ENCODE results near the gene CYFIP2.

Gene CYFIP2

DNA sequence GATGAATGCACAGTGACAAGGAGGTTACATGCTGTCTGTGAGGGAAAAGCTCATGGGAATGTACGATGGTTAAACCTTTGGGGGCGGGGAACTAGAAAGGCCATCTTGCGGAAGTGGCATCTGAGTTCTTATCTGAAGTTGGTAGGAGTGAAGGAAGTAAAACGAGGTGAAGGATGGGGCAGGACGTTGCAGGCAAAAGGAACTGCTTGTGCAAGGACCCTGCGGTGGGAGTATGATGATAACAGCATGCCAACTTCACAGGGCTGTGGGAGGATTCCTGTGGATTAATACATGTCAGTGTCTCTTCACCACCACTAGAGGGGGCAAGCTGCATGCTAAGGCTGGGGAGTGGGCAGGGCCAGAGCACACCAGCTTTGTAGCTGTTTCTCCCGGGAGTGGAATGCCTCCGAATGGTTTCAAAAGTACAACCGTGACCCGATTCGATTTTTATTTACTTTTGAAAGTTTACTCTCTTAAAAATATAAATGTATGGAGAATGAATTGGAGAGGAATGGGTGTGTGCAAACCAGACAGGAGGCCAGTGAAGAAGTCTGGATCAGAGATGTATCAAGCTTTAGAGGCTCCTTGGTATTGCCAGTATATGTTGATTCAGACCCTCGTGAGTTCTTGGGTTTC, 62.5 kb downstream of the CYFIP2 start:
- DNase-seq: peak; percentile 91

DNA sequence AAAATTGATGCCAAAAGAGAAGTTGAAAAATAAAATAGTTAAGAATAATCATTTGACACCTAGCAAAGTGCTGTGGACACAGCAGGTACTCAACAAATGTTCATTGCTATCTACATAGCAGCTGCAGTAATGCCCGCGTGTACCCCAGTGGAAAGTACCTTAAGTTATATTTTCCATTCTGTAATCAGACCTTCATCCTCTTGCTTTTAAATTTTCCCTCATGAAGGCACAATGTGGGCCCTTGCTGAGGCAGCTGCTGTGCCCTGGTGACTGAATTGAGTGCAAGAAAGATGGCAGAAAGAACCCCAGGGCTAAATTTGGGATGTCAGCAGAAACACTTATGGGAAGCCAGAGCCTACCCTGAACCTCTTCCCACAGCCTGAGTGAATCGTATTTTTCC, 65.9 kb downstream of the CYFIP2 start:
- DNase-seq: no peak

DNA sequence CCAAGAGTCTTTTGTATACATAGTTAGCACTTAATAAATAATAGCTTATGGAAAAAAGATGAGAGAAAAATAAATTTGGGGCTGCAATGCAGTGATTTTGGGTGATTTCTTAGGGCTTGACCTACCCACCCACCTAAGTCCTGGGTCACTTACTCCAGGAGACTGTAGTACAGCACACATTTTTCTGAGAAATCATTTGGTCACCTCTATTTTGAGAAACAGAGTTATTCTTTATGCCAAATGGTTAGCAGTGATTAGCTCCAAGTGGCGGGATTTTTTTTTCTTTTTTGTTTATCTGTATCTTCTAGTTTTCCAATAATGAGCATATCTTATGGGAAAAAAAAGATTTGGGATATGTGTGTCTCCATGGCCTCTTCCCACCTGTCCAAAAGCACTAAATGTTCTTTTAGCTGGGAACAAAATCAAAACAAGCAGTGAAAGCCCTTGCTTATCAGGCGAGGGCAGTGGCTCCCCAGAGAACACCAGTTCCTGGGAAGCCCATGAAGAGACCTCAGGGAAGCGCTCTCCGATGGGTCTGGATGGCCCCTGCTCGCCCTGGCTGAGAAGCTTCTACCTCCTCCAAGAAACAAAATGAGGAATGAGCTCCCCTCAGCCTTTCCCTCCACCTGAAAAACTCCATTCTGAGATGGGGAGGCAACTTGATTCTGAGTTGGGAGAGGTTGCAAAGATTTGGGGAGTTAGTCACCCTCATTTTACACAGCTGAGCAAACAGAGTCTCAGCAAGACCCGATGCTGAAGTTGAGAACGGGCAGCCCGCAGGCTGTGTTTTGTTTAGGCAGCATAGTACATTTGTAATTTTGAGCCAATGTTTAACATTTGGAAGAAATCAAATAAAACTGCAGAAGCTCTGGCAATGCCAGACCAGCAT, 69.9 kb downstream of the CYFIP2 start:
- DNase-seq: no peak

DNA sequence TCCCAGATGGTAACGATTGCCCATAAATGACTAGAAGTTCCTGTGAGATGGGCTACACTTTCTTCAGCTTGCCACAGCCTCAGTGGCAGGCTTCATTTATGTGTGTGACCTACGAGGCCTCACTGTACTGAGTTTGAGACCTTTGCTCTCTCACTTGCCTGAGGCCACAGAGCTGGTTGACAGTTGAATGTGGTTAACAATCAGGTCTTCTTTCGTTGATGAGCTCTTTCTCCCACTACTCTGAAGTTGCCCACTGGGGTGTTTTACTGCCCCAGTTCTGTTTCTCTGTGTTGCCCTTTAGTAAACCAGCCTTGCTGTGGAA, 70.5 kb downstream of the CYFIP2 start:
- no peak for DNase-seq

DNA sequence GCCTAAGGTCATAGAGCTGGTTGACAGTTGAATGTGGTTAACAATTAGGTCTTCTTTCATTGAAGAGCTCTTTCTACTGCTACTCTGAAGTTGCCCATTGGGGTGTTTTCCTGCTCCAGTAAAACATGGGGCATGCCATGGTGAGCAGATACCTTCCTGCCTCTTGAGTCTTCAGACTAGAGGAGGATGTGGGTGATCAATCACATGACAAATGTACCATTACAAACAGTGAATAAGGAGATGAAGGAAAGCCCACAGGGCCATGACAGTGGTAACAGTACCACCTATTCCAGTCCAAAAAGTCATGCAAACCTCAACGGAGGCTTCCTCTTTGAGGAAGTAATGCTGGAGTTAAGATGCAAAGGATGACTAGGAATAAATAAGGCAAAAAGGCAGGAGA, 73.5 kb downstream of the CYFIP2 start:
- DNase-seq: no peak

DNA sequence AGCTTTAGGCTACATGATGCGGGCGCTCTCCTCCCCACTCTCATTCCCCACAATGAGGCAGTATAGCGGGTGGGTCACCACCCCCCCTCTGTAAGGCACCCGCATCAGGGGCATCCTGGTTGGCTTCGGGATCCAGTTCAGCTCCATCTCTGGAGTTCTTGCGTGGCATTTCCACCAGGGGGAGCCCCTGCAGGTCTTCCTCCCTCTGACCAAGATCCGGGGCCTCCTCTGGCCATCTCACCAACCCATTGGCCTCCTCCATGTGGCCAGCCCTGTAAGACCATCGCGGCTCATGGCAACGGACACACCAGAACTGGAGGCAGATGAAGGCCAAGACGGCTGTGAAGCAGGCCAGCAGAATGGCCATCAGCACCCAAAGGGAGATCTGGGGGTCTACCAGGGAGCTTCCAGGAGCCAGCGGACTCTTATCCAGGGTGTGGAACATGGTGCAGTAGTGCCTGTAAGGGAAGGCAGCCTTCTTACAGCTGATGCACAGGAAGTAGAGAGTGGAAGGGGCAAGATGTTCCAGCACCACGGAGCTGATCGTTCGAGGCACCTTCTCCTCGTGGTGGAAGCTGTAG, 77.0 kb downstream of the CYFIP2 start:
- DNase-seq: peak; percentile 72

DNA sequence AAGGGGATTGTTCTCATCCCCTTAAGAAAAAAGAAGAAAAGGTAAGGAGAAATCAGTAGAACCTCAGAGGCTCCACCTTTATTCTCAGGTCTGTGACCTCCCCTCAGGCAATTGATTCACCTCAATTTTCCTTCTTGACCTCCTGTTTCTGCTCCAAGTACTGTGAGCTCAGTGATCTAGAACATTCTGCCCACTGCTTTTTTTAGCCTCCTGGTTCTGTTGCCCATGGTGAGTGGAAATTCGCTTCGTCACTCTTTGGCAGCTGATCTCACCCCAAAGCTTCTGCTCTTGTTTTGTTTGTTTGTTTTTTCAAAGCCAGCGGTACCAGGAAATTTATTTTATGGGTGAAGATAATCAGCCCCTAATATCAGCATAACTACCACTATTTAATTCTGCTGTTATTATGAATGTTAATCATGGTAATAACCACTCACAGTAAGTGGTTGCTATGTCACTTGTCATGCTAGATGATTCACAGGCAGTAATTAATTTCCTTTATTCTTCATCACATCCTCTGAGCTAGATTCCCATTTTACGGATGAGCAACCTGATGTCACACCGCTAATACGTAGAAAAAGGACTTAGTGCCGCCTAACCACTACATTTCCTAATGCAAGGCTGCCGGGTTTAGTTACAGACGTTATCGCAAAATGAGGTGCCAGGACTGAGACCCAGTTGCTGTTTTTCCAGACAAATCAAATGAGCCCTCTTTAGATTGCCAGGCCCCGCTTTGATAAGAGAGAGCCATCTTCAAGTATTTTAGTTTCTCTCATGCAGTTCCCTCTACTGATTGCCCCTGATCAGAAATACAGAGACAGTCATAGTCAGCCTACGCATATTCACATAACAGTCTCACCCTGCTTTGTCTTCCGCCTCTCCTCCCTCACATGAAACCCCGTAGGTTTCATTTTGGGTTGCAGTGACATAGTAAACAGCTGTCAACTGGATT, 78.2 kb downstream of the CYFIP2 start:
- no peak for DNase-seq

DNA sequence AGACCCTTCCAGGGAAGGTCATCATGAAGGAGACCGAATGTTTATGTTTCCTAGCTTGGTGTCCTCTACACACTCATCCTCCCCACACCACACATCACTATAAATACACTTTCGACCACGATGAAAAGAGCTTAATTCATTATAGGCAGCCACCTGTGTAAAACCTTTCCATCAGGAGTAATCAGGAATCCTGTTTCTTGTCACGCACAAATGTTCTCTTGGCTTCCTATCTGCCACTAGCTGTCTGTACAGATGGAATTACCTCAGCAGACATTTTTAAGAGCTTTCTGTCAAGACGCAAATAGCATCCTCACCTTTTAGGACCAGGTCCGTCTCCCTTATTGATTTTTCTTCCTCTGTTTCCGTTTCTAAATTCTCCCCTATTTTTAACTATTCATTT, 79.1 kb downstream of the CYFIP2 start:
- DNase-seq: no peak

DNA sequence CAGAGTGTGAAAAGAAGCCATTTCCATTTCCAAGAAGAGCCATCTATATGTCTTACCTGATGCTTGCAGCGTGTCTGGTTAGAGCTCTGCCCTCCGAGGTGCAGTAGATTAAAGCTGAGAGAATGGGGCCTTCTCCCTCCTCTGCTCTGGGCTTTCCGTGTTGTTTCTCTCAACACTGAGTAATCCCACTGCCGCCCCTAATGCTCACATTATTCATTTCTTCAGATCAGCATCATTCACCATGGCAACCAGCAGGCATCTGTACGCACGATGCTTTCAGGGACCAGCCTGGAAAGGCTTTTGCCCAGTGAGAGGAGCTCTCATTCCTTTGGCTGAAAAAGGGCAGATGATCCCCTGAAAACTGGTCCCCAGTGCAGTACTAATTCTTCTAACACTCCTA, 79.6 kb downstream of the CYFIP2 start:
- no peak for DNase-seq

DNA sequence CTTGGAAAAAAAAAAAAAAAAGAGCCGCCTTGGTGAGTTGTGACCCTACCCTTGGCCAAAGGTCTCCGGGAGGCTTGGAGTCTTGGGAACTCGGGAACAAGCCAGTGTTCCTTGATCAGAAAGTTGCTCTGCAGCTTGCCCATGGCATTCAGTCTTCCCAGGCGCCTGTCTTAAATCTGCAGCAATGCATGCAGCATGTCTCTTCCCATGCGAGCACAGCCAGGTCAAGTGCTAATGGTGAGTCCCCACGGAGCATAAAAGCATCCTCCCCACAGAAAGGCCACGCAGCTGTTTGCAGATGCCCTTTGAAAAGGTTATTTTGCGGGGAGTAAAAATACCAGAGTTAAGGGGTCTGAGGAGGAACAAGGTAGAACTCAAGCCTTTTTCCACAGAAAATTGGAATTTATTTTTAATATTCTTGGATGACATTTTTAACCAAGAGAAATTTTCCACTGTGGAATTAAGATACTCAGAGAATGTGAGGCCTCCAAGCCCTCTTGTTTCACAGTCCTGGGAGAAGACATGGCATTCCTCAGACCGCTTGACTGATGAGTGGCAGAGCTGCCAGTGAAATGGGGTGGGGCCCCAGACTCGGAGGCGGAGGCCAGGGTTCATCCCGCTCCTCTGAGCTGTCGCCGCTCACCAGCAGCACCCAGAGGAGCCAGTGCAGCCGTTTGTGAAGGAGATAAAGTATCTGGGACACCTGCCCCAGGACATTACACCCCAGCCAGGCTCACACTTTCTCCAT, 81.6 kb downstream of the CYFIP2 start:
- no peak for DNase-seq

DNA sequence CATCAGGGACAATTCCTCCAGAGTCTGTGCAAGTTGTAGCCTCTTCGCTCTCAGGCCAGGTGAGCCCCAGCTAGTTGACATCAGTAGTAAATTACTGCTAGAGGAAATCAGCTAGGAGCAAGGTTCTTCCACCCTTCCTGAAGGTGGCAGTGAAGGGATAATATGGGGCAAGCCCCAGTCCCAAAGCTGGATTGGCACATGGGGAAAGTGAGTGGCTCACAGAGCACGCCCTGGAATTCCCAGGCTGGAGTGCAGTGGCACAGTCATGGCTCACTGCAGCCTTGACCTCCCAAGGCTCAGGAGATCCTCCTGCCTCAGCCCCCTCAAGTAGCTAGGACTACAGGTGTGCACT, 82.1 kb downstream of the CYFIP2 start:
- DNase-seq: no peak

DNA sequence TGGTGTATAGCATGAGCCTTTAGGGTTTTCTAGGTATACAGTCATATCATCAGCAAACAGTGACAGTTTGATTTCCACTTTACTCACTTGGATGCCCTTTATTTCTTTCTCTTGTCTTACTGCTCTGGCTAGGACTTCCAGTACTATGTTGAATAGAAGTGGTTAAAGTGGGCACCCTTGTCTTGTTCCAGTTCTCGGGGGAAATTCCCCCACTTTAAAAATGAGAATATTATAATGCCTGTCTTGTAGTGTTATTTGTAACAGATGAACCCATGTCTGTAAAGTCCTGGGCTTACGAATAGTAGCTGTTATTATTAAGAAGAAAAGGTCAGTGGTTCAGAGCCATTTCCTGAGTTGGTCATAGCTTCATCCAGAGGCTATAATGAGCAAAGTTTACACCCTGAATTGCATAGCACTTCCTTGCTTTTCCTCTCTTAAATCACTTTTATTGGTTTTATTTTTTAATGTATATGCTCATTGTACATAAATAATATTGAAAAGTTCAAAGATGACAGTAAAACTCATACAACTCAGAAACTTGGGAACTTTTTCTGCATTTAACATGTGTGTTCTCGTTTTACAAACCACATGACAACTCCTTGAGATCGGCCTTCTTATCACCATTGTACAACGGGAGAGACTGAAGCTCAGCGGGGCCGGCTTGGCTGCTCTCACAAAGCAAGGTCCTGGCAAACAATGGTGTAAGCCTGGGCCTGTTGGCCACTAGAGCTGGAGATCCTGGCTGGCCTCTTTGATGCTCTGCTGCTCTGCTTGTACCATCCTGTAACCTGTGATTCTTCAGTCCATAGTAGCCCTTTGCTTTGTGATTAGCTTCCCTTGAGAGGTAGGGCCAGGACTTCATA, 85.2 kb downstream of the CYFIP2 start:
- DNase-seq: no peak

DNA sequence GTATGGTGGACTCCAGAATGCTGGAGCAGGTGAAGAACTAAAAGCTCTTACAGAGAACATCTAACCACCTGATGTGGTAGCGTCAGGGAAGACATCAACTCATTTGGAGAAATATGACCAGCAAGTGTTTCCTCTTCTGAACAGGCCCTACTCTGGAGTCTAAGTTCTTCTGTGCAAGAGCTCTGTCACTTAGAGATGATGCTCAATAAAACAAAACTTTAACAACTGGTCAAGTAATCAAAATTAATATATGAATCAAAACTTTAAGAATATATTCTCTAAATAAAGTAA, 85.8 kb downstream of the CYFIP2 start:
- DNase-seq: no peak

DNA sequence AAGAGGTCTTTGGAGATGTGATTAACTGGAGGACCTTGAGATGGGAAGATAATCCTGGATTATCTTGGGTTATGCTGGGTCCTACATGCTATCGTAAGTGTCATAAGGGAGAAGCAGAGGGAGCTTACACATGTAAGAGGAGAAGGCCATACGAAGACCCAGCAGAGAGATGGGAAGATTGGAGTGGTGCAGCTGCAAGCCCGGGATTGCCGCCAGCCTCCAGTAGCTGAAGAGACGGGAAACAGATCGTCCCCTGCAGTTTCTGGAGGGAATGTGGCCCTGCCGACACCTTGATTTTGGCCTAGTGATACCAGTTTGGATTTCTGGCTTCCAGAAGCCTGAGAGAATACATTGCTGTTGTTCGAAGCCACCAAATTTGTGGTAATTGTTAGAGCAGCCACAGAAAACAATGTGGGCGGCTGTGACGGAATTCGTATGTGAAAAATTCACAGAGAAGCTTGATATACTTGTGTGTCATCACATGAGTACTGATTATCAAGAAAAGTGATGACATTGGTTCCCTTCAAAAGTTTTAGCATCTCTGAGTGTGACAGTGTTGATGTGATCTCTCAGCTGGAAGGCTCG, 86.9 kb downstream of the CYFIP2 start:
- DNase-seq: no peak

DNA sequence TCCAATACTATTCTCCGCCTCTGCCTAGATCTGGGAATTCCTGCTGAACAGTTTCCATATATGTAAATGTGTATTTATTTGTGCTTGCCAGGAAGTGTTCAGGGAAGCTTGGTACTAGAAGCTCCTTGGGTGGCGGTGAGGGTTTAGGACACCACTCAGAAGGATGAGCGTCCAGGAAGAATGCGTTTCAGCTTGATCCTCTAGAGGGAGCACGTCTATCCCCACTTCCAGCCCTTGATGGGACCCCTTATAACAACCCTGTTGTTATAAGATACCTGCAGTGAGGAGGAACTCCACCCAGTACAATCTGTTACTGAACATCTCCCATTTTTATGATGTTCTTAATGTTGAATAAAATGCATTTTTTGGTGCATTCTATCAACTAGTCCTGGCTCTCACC, 88.9 kb downstream of the CYFIP2 start:
- peak; percentile 27 for DNase-seq

DNA sequence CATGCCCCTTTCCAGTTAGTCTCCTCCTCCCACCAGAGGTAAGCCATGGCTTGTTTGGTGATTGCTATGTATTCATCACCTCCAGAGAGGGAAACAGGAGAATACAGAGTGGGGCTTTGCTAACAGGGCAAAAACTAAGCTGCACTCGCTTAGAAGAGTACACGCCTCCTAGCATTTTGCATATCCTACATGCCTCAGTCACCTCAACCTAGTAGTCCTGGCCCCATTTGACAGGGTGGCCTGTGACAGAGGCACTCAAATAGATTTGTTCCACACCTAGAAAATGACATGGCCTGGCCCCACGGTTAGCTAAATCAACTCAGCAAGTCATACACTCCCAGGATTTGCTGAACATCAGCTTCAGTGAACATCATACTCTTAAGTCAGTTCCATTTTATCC, 90.7 kb downstream of the CYFIP2 start:
- no peak for DNase-seq

DNA sequence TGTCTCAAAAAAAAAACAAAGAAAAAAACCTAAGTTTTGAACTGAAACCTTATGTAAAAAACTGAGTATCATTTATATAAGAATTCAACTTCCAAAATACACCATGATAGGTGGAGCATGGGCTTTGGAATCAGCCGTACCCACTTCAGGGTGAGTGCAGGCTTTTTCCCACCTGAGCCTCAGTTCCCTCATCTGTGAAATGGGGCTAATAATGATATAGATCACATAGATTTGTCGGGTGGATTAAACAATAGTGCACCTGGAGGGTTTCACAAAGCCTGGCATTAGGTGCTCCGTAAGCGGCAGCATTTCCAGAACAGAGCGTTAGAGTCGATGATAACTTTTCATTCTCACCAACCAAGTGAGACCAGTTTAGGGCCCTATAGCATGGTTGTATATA, 91.9 kb downstream of the CYFIP2 start:
- no peak for DNase-seq

DNA sequence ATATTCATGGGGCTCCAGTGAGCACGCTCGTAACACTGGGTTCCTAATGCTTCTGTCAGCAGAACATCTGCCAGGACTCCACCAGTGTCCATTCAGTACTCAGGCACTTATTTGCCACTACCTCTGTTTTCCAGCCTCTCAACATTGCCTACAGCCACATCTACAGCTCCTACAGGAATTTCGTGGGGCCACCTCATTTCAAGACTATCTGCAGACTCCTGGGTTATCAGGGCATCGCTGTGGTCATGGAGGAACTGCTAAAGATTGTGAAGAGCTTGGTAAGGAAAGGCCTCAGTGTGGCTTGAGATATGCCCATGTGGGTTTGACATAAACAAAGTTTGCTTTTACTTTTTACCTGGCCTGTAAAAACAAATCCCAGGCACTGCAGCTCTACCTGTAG, 92.9 kb downstream of the CYFIP2 start:
- DNase-seq: no peak

DNA sequence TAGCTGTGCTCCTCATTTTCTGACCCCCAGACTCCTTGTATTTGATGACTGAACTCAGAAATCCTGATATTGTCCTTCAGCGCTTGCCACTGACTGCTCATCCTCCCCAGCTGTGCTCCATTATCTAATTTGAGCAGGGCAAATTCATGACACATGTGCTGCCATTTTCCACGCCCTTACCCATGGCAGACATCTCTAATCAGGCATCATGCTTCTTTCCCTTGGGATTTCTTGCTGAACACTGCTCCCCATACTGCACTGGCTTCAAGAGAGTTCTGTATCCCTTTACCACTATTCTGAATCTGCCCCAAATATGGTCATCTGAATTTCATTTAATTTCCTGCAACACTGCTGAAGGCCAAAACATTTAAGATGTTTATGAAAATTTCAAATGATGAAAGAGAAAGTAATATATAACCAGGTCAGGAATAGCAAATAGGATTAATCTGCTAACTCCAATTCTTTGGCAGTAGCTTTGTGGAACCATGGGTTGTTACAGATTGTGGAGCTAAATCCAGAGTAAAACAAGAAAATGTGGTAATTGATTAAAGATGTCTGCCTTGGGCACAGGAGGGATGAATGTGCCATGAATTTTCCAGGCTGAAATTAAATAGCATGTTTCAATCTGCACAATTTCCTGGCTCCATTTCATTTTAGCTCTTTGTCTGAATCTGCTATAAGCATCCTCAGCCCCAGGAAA, 93.6 kb downstream of the CYFIP2 start:
- no peak for DNase-seq

DNA sequence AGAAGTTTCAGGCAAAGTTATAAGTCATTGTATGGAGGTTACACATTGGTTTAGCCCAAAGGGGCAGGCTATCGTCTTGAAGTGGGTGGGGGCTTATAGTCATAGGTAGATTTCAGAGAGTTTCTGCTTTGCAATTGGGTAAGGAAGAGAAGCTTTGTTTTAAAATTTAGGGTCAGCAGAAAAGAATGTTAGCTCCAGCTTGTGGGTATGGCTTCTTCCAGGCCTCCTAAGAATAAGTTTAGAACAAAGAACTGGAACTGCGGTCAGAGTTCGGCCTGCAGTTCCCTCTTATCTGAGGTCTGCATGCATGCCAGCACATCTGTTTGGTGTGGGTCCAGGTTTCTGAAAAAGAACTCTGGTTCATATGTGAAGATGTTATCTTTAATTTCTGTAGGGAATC, 96.1 kb downstream of the CYFIP2 start:
- DNase-seq: peak; percentile 93

DNA sequence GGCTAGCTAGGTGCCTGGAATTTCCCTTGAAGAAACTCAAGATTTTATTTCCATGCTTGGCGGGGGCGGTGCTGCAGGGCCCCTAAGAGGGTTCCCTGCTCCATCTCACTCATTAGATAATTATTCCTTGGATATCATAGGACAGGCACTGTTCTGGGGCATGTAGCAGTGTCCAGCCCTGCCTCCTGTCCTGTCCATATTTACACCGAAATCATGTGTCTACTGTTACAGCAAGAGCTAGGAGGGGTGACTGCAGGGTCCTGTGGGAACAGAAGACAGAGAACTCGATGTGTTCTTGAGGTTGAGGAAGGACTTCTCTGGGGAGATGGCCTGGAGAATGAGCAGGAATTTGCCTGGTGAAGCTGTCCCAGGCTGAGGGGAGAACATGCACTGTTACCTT, 96.6 kb downstream of the CYFIP2 start:
- no peak for DNase-seq
